ENCODE data around the gene NUSAP1. TPM values are rescaled to one million over a fixed set of nuclear protein-coding genes. Genes with fewer than 3 reads are reported as not detected.

Gene NUSAP1
- total RNA-seq, 1 donor from 2014 or later, result 63.9 TPM

- Mint-ChIP-seq H3K27me3 (no peaks in the 10 kb centered on the region), H3K4me3 (ENCODE audit: low read depth) (no peak overlapping the region), H3K9me3 (ENCODE audit: low read depth) (no peaks in the 10 kb centered on the region), H3K36me3 (ENCODE audit: insufficient read depth) (peaks cover 14% of the 10 kb centered on the region), H3K4me1 (ENCODE audit: low read depth) (no peaks in the 10 kb centered on the region), H3K27ac (no peak overlapping the region)
- no peak for TF ChIP-seq CTCF (IDR thresholded peaks at IDR 0.05; ENCODE audit: unreplicated experiment)
- DNase-seq (ENCODE audit: low spot score, unreplicated experiment), result no peak
Observed at GRCh38 chr15:41340189-41340695, 7.6 kb downstream of the NUSAP1 start.

GRCh38 chr15:41341519-41341918 is 8.8 kb downstream of the NUSAP1 start:
- no peak for TF ChIP-seq CTCF (IDR thresholded peaks at IDR 0.05; ENCODE audit: unreplicated experiment)

GRCh38 chr15:41347236-41347635 is 14.6 kb downstream of the NUSAP1 start:
- peaks cover 6% of the 10 kb centered on the region for H3K4me1 Mint-ChIP-seq (ENCODE audit: low read depth)
- H3K27me3 Mint-ChIP-seq, result no peaks in the 10 kb centered on the region
- DNase-seq (ENCODE audit: low spot score, unreplicated experiment), result no peak
- peaks cover 22% of the 10 kb centered on the region for H3K36me3 Mint-ChIP-seq (ENCODE audit: insufficient read depth)
- no peak overlapping the region for H3K27ac Mint-ChIP-seq
- no peak overlapping the region for H3K4me3 Mint-ChIP-seq (ENCODE audit: low read depth)
- TF ChIP-seq CTCF (IDR thresholded peaks at IDR 0.05; ENCODE audit: unreplicated experiment), result no peak
- H3K9me3 Mint-ChIP-seq (ENCODE audit: low read depth), result no peaks in the 10 kb centered on the region

More at GRCh38 chr15:41341519-41341918, 8.8 kb downstream of the NUSAP1 start:
- H3K4me3 Mint-ChIP-seq (ENCODE audit: low read depth), result no peak overlapping the region
- no peaks in the 10 kb centered on the region for H3K4me1 Mint-ChIP-seq (ENCODE audit: low read depth)
- no peak for DNase-seq (ENCODE audit: low spot score, unreplicated experiment)
- no peak overlapping the region for H3K27ac Mint-ChIP-seq
- H3K9me3 Mint-ChIP-seq (ENCODE audit: low read depth), result no peaks in the 10 kb centered on the region
- peaks cover 20% of the 10 kb centered on the region for H3K36me3 Mint-ChIP-seq (ENCODE audit: insufficient read depth)
- no peaks in the 10 kb centered on the region for H3K27me3 Mint-ChIP-seq

- peaks cover 6% of the 10 kb centered on the region for H3K4me1 Mint-ChIP-seq (ENCODE audit: low read depth)
- DNase-seq (ENCODE audit: low spot score, unreplicated experiment), result no peak
- H3K27me3 Mint-ChIP-seq, result no peaks in the 10 kb centered on the region
- no peak overlapping the region for H3K27ac Mint-ChIP-seq
- peaks cover 19% of the 10 kb centered on the region for H3K36me3 Mint-ChIP-seq (ENCODE audit: insufficient read depth)
- H3K9me3 Mint-ChIP-seq (ENCODE audit: low read depth), result no peaks in the 10 kb centered on the region
- no peak for TF ChIP-seq CTCF (IDR thresholded peaks at IDR 0.05; ENCODE audit: unreplicated experiment)
- no peak overlapping the region for H3K4me3 Mint-ChIP-seq (ENCODE audit: low read depth)
Observed at GRCh38 chr15:41350057-41350717, 17.5 kb downstream of the NUSAP1 start.

GRCh38 chr15:41354371-41354770 is 21.7 kb downstream of the NUSAP1 start:
- TF ChIP-seq CTCF (IDR thresholded peaks at IDR 0.05; ENCODE audit: unreplicated experiment), result no peak
- H3K27me3 Mint-ChIP-seq, result no peaks in the 10 kb centered on the region

More at GRCh38 chr15:41354371-41354770, 21.7 kb downstream of the NUSAP1 start:
- no peak for DNase-seq (ENCODE audit: low spot score, unreplicated experiment)
- peaks cover 13% of the 10 kb centered on the region for H3K36me3 Mint-ChIP-seq (ENCODE audit: insufficient read depth)
- H3K9me3 Mint-ChIP-seq (ENCODE audit: low read depth), result no peaks in the 10 kb centered on the region
- peaks cover 6% of the 10 kb centered on the region for H3K4me1 Mint-ChIP-seq (ENCODE audit: low read depth)
- peak overlapping the region; percentile 74 for H3K27ac Mint-ChIP-seq
- H3K4me3 Mint-ChIP-seq (ENCODE audit: low read depth), result no peak overlapping the region
